Fibroblast of the aortic adventitia (primary cell): ENCODE results near the gene POC5. TPM values are rescaled to one million over a fixed set of nuclear protein-coding genes. Genes with fewer than 3 reads are reported as not detected.

Experiments used
- DNase-seq: peaks from one replicate; pipeline ENCODE4 v3.0.0-alpha.2; 2010; ENCODE audit warnings: low read depth
- H3K4me3 ChIP-seq: 2 replicates; pipeline ENCODE4 v1.5.1; 2011; ENCODE audit warnings: low read depth, mild to moderate bottlenecking, control low read depth, low read length, moderate library complexity
- CTCF ChIP-seq: IDR thresholded peaks from 2 replicates; pipeline ENCODE4 v1.5.1; 2011; ENCODE audit warnings: mild to moderate bottlenecking, low read length, control low read depth, inconsistent platforms; ENCODE audit not compliant: insufficient read depth
- small RNA-seq: library from RNA; depleted of rRNA; stranded (forward); fragments of <200 nt; gene quantifications from one replicate; pipeline ENCODE3, GENCODE V24; 2012
- total RNA-seq: library from RNA; depleted of rRNA; stranded (reverse); fragments of >200 nt; gene quantifications from 2 replicates; pipeline ENCODE4 v1.2.3, GENCODE V29; 2012; ENCODE audit warnings: low replicate concordance

Gene POC5
- total RNA-seq, 1 donor: 14.7 TPM

GRCh38 chr5:75637949-75638348 lies 79.3 kb downstream of the POC5 start:
- TF ChIP-seq CTCF: no peak
- DNase-seq: no peak
- H3K4me3 ChIP-seq: no peak overlapping the region

- TF ChIP-seq CTCF: no peak
- no peak for DNase-seq
- no peak overlapping the region for H3K4me3 ChIP-seq
Measured at GRCh38 chr5:75632321-75632720, 84.9 kb downstream of the POC5 start.

GRCh38 chr5:75630875-75631274 lies 86.4 kb downstream of the POC5 start:
- no peak for TF ChIP-seq CTCF
- DNase-seq: no peak
- H3K4me3 ChIP-seq: no peak overlapping the region

- TF ChIP-seq CTCF: no peak
- no peak overlapping the region for H3K4me3 ChIP-seq
- DNase-seq: no peak
Measured at GRCh38 chr5:75627801-75628200, 89.4 kb downstream of the POC5 start.

- no peak overlapping the region for H3K4me3 ChIP-seq
- DNase-seq: no peak
- no peak for TF ChIP-seq CTCF
Measured at GRCh38 chr5:75626959-75627358, 90.3 kb downstream of the POC5 start.

Small RNAs within 50 kb of the gene (small RNA-seq; reads per million reads assigned to genes)
- gene RNU6-680P: not detected

Other genes starting within 250 kb of the POC5 start
- gene CERT1, start 205.8 kb downstream of the POC5 start, total RNA-seq: 37.8 and 104 TPM in 2 replicates
- gene POLK, start 205.5 kb downstream of the POC5 start, total RNA-seq: 27.9 and 54.2 TPM in 2 replicates
- gene ANKDD1B, start 106.0 kb downstream of the POC5 start, total RNA-seq: 0.45 and 3.8 TPM in 2 replicates